ENCODE measurements around the gene ZNF276. TPM values are rescaled to one million over a fixed set of nuclear protein-coding genes. Genes with fewer than 3 reads are reported as not detected.
"Not testable (repeated sequence)": the region's sequence is repeated elsewhere in the genome, so short reads cannot be mapped to it uniquely, and the experiment has no call there.

Gene ZNF276, protein sequence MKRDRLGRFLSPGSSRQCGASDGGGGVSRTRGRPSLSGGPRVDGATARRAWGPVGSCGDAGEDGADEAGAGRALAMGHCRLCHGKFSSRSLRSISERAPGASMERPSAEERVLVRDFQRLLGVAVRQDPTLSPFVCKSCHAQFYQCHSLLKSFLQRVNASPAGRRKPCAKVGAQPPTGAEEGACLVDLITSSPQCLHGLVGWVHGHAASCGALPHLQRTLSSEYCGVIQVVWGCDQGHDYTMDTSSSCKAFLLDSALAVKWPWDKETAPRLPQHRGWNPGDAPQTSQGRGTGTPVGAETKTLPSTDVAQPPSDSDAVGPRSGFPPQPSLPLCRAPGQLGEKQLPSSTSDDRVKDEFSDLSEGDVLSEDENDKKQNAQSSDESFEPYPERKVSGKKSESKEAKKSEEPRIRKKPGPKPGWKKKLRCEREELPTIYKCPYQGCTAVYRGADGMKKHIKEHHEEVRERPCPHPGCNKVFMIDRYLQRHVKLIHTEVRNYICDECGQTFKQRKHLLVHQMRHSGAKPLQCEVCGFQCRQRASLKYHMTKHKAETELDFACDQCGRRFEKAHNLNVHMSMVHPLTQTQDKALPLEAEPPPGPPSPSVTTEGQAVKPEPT
- total RNA-seq (2014; rRNA removed; shearing (Covaris generic); ENCODE audit: low replicate concordance), result 21.8 and 41.5 TPM in 2 replicates

DNA sequence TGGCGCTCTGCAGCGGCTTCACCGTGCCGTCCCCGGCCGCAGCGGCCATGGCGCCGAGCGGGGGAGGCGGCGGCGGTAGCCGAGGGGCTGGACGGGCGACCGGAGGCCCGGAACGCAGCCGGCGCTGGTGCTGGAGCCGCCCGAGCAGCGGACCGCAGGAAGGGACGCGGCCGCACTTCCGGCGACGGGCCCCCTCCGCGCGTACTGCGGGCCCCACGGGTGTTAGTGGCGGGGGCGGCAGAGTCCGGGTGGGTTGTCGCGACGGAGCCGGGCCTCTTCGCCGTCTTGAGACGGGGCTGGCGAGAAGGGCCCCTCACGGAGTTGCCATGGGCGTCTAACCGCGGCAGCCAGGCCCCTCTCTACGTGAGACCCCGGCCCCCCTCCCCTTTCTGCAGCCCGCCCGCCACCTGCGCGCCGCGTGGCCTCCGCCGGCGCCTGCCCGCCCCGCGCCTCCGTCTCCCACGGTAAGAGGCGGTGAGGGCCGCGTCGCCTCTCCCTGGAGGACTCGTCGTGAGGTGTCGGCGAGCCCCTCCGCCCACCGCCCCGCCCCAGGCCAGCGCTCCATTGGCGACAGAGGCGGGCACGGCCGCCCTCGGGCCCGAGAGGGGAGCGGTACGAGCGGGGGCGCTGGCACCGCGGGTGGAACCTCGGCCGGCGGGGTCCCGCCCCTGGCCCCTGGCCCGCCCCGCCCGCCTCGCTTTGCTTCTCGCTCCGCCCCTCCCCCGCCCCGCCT lies at the start of gene ZNF276, which contains the start of gene VPS9D1:
TSS of gene ZNF276 (plus strand) at position 725 of the 733 bp plus-strand sequence. CDS start 104 bp downstream, outside the sequence.
TSS of gene VPS9D1 (minus strand) at position 86 of the 733 bp plus-strand sequence. CDS start at position 49, 37 bp downstream.
- Histone ChIP-seq H3K9me3 (ENCODE audit: low read length) (no peaks in the 10 kb centered on the region), H4K20me1 (ENCODE audit: insufficient read depth, low read depth, low read length) (peaks cover 15% of the 10 kb centered on the region), H3K9ac (ENCODE audit: low read length) (peak within 1 kb of the TSS; percentile 86), H3K27ac (ENCODE audit: low read length) (peak within 1 kb of the TSS; percentile 79), H3K36me3 (ENCODE audit: insufficient read depth, low read length) (peaks cover 3% of the 10 kb centered on the region; the same call in 1 of the 2 replicates), H2AFZ (ENCODE audit: low read length) (no peak within 1 kb of the TSS), H3K9me2 (replicated peaks; ENCODE audit: insufficient read depth, low read length) (no peaks in the 10 kb centered on the region), H3K4me2 (ENCODE audit: low read depth, low read length, poor library complexity, severe bottlenecking) (peak within 1 kb of the TSS; percentile 97), H3K79me2 (ENCODE audit: low read length) (peaks cover 18% of the 10 kb centered on the region), H3K27me3 (ENCODE audit: low read length) (no peaks in the 10 kb centered on the region), H3K4me3 (ENCODE audit: low read length) (peak within 1 kb of the TSS; percentile 87), H3K4me1 (ENCODE audit: low read length) (peaks cover 22% of the 10 kb centered on the region)
- peak; percentile 95 for DNase-seq

DNA sequence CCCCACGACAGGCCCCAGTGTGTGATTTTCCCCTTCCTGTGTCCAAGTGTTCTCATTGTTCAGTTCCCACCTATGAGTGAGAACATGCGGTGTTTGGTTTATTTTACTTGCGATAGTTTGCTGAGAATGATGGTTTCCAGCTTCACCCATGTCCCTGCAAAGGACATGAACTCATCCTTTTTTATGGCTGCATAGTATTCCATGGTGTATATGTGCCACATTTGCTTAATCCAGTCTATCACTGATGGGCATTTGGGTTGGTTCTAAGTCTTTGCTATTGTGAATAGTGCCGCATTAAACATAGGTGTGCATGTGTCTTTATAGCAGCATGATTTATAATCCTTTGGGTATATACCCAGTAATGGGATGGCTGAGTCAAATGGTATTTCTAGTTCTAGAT lies 49.8 kb upstream of the ZNF276 start:
- not testable (repeated sequence) for H3K4me2 ChIP-seq (ENCODE audit: low read depth, low read length, poor library complexity, severe bottlenecking); H3K9ac ChIP-seq (ENCODE audit: low read length); H2AFZ ChIP-seq (ENCODE audit: low read length)

GRCh38 chr16:89672177-89672941 lies 49.0 kb upstream of the ZNF276 start:
- Histone ChIP-seq H3K9me3 (ENCODE audit: low read length) (no peaks in the 10 kb centered on the region), H3K79me2 (ENCODE audit: low read length) (no peaks in the 10 kb centered on the region), H3K4me3 (ENCODE audit: low read length) (no peak overlapping the region), H3K36me3 (ENCODE audit: insufficient read depth, low read length) (no peaks in the 10 kb centered on the region; the same call in 1 of the 2 replicates), H3K27me3 (ENCODE audit: low read length) (no peaks in the 10 kb centered on the region), H3K9ac (ENCODE audit: low read length) (no peak overlapping the region), H3K27ac (ENCODE audit: low read length) (no peak overlapping the region), H4K20me1 (ENCODE audit: insufficient read depth, low read depth, low read length) (no peaks in the 10 kb centered on the region), H2AFZ (ENCODE audit: low read length) (no peak overlapping the region), H3K4me1 (ENCODE audit: low read length) (no peaks in the 10 kb centered on the region), H3K4me2 (ENCODE audit: low read depth, low read length, poor library complexity, severe bottlenecking) (no peak overlapping the region), H3K9me2 (replicated peaks; ENCODE audit: insufficient read depth, low read length) (no peaks in the 10 kb centered on the region)
- no peak for DNase-seq

More for the DNA sequence above, 49.8 kb upstream of the ZNF276 start:
- H3K9me3 ChIP-seq (ENCODE audit: low read length); H4K20me1 ChIP-seq (ENCODE audit: insufficient read depth, low read depth, low read length); H3K27ac ChIP-seq (ENCODE audit: low read length); DNase-seq; H3K27me3 ChIP-seq (ENCODE audit: low read length); H3K36me3 ChIP-seq (ENCODE audit: insufficient read depth, low read length); H3K4me1 ChIP-seq (ENCODE audit: low read length); H3K79me2 ChIP-seq (ENCODE audit: low read length); H3K9me2 ChIP-seq (replicated peaks; ENCODE audit: insufficient read depth, low read length); H3K4me3 ChIP-seq (ENCODE audit: low read length): not testable (repeated sequence)

- Histone ChIP-seq H3K4me1 (ENCODE audit: low read length) (no peaks in the 10 kb centered on the region), H3K79me2 (ENCODE audit: low read length) (no peaks in the 10 kb centered on the region), H3K36me3 (ENCODE audit: insufficient read depth, low read length) (peaks cover 2% of the 10 kb centered on the region; the same call in 1 of the 2 replicates), H3K9me3 (ENCODE audit: low read length) (no peaks in the 10 kb centered on the region), H2AFZ (ENCODE audit: low read length) (no peak overlapping the region), H3K4me2 (ENCODE audit: low read depth, low read length, poor library complexity, severe bottlenecking) (no peak overlapping the region), H3K27ac (ENCODE audit: low read length) (no peak overlapping the region), H3K9ac (ENCODE audit: low read length) (no peak overlapping the region), H4K20me1 (ENCODE audit: insufficient read depth, low read depth, low read length) (no peaks in the 10 kb centered on the region), H3K4me3 (ENCODE audit: low read length) (no peak overlapping the region), H3K27me3 (ENCODE audit: low read length) (no peaks in the 10 kb centered on the region), H3K9me2 (replicated peaks; ENCODE audit: insufficient read depth, low read length) (no peaks in the 10 kb centered on the region)
- peak; percentile 60 for DNase-seq
Observed at GRCh38 chr16:89678258-89678657, 43.1 kb upstream of the ZNF276 start.

GRCh38 chr16:89685916-89686315 lies 35.4 kb upstream of the ZNF276 start:
- Histone ChIP-seq H3K36me3 (ENCODE audit: insufficient read depth, low read length) (peaks cover 12% of the 10 kb centered on the region; the same call in 1 of the 2 replicates), H3K79me2 (ENCODE audit: low read length) (peaks cover 23% of the 10 kb centered on the region), H2AFZ (ENCODE audit: low read length) (no peak overlapping the region), H4K20me1 (ENCODE audit: insufficient read depth, low read depth, low read length) (no peaks in the 10 kb centered on the region), H3K9me2 (replicated peaks; ENCODE audit: insufficient read depth, low read length) (no peaks in the 10 kb centered on the region), H3K27me3 (ENCODE audit: low read length) (no peaks in the 10 kb centered on the region), H3K27ac (ENCODE audit: low read length) (no peak overlapping the region), H3K4me3 (ENCODE audit: low read length) (peak overlapping the region; percentile 79; the same call in 1 of the 2 replicates), H3K9me3 (ENCODE audit: low read length) (no peaks in the 10 kb centered on the region; the same call in 1 of the 2 replicates), H3K4me1 (ENCODE audit: low read length) (peaks cover 12% of the 10 kb centered on the region), H3K9ac (ENCODE audit: low read length) (no peak overlapping the region), H3K4me2 (ENCODE audit: low read depth, low read length, poor library complexity, severe bottlenecking) (peak overlapping the region; percentile 96)
- no peak for DNase-seq

GRCh38 chr16:89686520-89687091 lies 34.7 kb upstream of the ZNF276 start, which contains the start of gene CDK10:
CDK10 (plus strand) TSS chr16:89686689; CDS start chr16:89686711, 22 bp downstream.
- Histone ChIP-seq H3K79me2 (ENCODE audit: low read length) (peaks cover 23% of the 10 kb centered on the region), H3K27me3 (ENCODE audit: low read length) (no peaks in the 10 kb centered on the region), H3K27ac (ENCODE audit: low read length) (peak within 1 kb of the TSS; percentile 83), H4K20me1 (ENCODE audit: insufficient read depth, low read depth, low read length) (no peaks in the 10 kb centered on the region), H3K4me2 (ENCODE audit: low read depth, low read length, poor library complexity, severe bottlenecking) (peak within 1 kb of the TSS; percentile 96), H2AFZ (ENCODE audit: low read length) (peak within 1 kb of the TSS; percentile 95; the same call in 1 of the 2 replicates), H3K4me3 (ENCODE audit: low read length) (peak within 1 kb of the TSS; percentile 79), H3K36me3 (ENCODE audit: insufficient read depth, low read length) (peaks cover 12% of the 10 kb centered on the region; the same call in 1 of the 2 replicates), H3K9me2 (replicated peaks; ENCODE audit: insufficient read depth, low read length) (no peaks in the 10 kb centered on the region), H3K9ac (ENCODE audit: low read length) (peak within 1 kb of the TSS; percentile 92), H3K4me1 (ENCODE audit: low read length) (peaks cover 12% of the 10 kb centered on the region), H3K9me3 (ENCODE audit: low read length) (no peaks in the 10 kb centered on the region; the same call in 1 of the 2 replicates)
- peak; percentile 96 for DNase-seq

All from Karpas-422 (cell line).